HG03064 (cell line): Measurements from ENCODE around the gene FGF8.

Experiments used
- ATAC-seq: cut with Tn5 transposase; IDR thresholded peaks from one replicate; pipeline ENCODE4 v1.9.1; 2021; ENCODE audit warnings: low read depth; ENCODE audit not compliant: unreplicated experiment

FGF8 gene

GRCh38 chr10:101744267-101744666 lies 31.6 kb downstream of the FGF8 start:
- ATAC-seq: no peak

- no peak for ATAC-seq
These were observed 34.0 kb downstream of the FGF8 start for GRCh38 chr10:101741938-101742337.

GRCh38 chr10:101736666-101737065 lies 39.2 kb downstream of the FGF8 start:
- no peak for ATAC-seq

GRCh38 chr10:101732096-101732495 lies 43.8 kb downstream of the FGF8 start:
- ATAC-seq: no peak

GRCh38 chr10:101726115-101726387 lies 49.9 kb downstream of the FGF8 start:
- ATAC-seq: no peak

- no peak for ATAC-seq
These were observed 50.4 kb downstream of the FGF8 start for GRCh38 chr10:101725296-101726114.

- ATAC-seq: no peak
These were observed 51.5 kb downstream of the FGF8 start for GRCh38 chr10:101724446-101724845.

- no peak for ATAC-seq
These were observed 52.7 kb downstream of the FGF8 start for GRCh38 chr10:101723176-101723575.

- ATAC-seq: no peak
These were observed 54.1 kb downstream of the FGF8 start for GRCh38 chr10:101721806-101722205.

GRCh38 chr10:101720606-101721230 lies 55.2 kb downstream of the FGF8 start:
- ATAC-seq: no peak
